Lung (tissue), 12 donors: ENCODE measurements around the gene EPB41L4A. TPM values are rescaled to one million over a fixed set of nuclear protein-coding genes. Genes with fewer than 3 reads are reported as not detected.
A peak's percentile ranks its signal among the peaks of the same experiment; 100 is the strongest.

Experiments
- ATAC-seq: fragments of 200-7000 bp; cut with Tn5 transposase; one replicate; pipeline ENCODE4 v1.9.1; 2020; ENCODE audit warnings: moderate number of reproducible peaks; ENCODE audit not compliant: insufficient read depth, low FRiP score
- DNase-seq, 3 donors: peaks; one replicate each; pipeline ENCODE4 v3.0.0-alpha.2; 2013 to 2017
- H3K27ac ChIP-seq, 2 donors: one replicate each; pipeline ENCODE4 v1.5.1; 2013; ENCODE audit warnings: mild to moderate bottlenecking in 2 of 2, moderate library complexity in 2 of 2, control low read depth in 1 of 2, inconsistent platforms in 1 of 2, low read depth in 1 of 2, low read length in 1 of 2
- H3K27me3 ChIP-seq, 3 donors: one replicate each; pipeline ENCODE4 v1.5.1; 2013; ENCODE audit warnings: low read length in 2 of 3; ENCODE audit not compliant: control insufficient read depth in 3 of 3, insufficient read depth in 3 of 3
- H3K36me3 ChIP-seq, 4 donors: one replicate each; pipeline ENCODE4 v1.5.1; 2013; ENCODE audit warnings: low read length in 4 of 4, mild to moderate bottlenecking in 1 of 4, moderate library complexity in 1 of 4; ENCODE audit not compliant: control insufficient read depth in 4 of 4, insufficient read depth in 4 of 4
- H3K4me1 ChIP-seq, 5 donors: one replicate each; pipeline ENCODE4 v1.5.1; 2013; ENCODE audit warnings: low read length in 5 of 5, mild to moderate bottlenecking in 2 of 5, moderate library complexity in 1 of 5; ENCODE audit not compliant: control insufficient read depth in 5 of 5, insufficient read depth in 5 of 5
- H3K4me3 ChIP-seq: one replicate; pipeline ENCODE4 v1.5.1; 2013; ENCODE audit warnings: mild to moderate bottlenecking, control low read depth, moderate library complexity
- H3K9ac ChIP-seq, 2 donors: one replicate each; pipeline ENCODE4 v1.5.1; 2013; ENCODE audit warnings: low read length in 2 of 2, control low read depth in 1 of 2; ENCODE audit not compliant: insufficient read depth in 1 of 2
- H3K9me3 ChIP-seq, 4 donors: one replicate each; pipeline ENCODE4 v1.5.1; 2013; ENCODE audit warnings: low read length in 3 of 4, mild to moderate bottlenecking in 1 of 4, moderate library complexity in 1 of 4; ENCODE audit not compliant: control insufficient read depth in 4 of 4, insufficient read depth in 3 of 4
- CTCF ChIP-seq: IDR thresholded peaks from 2 replicates; pipeline ENCODE4 v1.5.1; 2012; ENCODE audit warnings: mild to moderate bottlenecking; ENCODE audit errors: control extremely low read depth, extremely low read depth
- whole genome bisulfite sequencing, 2 donors: extraction: QIAGEN DNeasy Blood & Tissue Kit; methylation state at CpG; one replicate each; pipeline ENCODE4 v1.1.7; 2013; 5-methylcytosine and 5-hydroxymethylcytosine counted together
- polyA plus RNA-seq, 2 donors: library from polyadenylated mRNA; stranded (reverse); fragments of 200-250 nt; gene quantifications; one replicate each; pipeline ENCODE4 v1.2.1, GENCODE V29; 2013
- total RNA-seq, 2 donors: library from RNA; depleted of rRNA in 1 of 2; stranded (reverse); fragments of >200 nt in 1 of 2; gene quantifications; one replicate each; pipeline ENCODE4 v1.2.1, GENCODE V29; 2014 to 2021
- donor health status: control.
- donor health status: control.
- donor health status: Bipolar disorder and iron deficiency.
- donor health status: healthy.
- donor health status: DM: yes; HTN: yes; CAD: no.

The EPB41L4A gene
- total and polyA plus RNA-seq, 4 donors: 4.6 to 44.5 (median 14.9) TPM

DNA sequence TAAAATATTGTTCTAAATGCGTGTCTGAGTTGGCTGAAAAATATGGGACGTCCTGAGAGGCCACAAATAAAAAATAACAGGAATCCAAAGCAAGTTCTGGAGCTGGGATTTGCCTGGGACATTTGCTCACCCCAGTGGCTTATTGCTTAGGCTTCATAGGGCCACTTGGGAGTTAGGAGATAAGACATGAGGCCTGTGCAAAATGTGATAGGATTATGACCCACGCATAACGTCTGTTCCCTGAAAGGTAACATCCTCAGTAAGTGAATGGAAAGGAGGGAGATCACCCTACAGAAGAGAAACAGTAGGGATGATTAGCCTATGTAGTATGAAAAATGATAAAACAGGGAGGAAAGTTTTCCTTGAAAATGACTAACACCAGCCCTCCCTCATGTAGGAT lies 269.4 kb downstream of the EPB41L4A start:
- H3K9me3 ChIP-seq: no peaks in the 10 kb centered on the region
- TF ChIP-seq CTCF: no peak
- 91 to 98% methylated on average over 4 of the region's 4 CpGs for WGBS, 2 donors
- no peaks in the 10 kb centered on the region for H3K36me3 ChIP-seq
- ATAC-seq: no peak
- no peak overlapping the region for H3K27ac ChIP-seq
- no peak for DNase-seq
- H3K9ac ChIP-seq: no peak overlapping the region
- peaks cover 0 to 12% (median 5%) of the 10 kb centered on the region in 5 donors for H3K4me1 ChIP-seq
- H3K27me3 ChIP-seq: no peaks in the 10 kb centered on the region
- no peak overlapping the region for H3K4me3 ChIP-seq

- DNase-seq: peak; percentile 70 to 90 (median 89)
- no peaks in the 10 kb centered on the region for H3K36me3 ChIP-seq
- no peaks in the 10 kb centered on the region for H3K9me3 ChIP-seq
- H3K27me3 ChIP-seq: no peaks in the 10 kb centered on the region
- TF ChIP-seq CTCF: peak; percentile 80
- no peak overlapping the region for H3K4me3 ChIP-seq
- no peak overlapping the region for H3K9ac ChIP-seq
- H3K27ac ChIP-seq: peak overlapping the region in 1 of 2 donors; percentile 72
- ATAC-seq: peak; percentile 67
- 50 to 52% methylated on average over 6 of the region's 6 CpGs for WGBS, 2 donors
- H3K4me1 ChIP-seq: peaks cover 1 to 40% (median 16%) of the 10 kb centered on the region in 5 donors
These were observed 272.5 kb downstream of the EPB41L4A start for GRCh38 chr5:112146323-112147226.

DNA sequence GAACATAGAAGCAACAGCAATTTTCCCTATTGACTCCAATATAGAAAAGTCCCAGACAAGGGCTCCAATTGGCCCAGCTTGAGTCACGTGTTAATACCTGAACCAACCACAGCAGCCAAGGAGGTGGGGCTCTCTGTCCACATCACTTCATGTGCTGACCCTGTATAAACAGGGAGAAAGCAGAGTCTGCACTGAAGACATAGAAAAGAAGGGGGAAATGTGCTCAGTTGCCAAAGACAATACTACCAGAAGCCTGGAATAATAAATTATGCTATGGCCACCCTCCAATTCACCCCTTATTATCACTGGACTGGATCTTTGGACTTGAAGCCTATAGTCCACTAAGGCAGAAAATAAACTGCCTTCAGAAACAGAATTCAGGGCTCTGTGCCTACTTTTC lies 275.4 kb downstream of the EPB41L4A start:
- peaks cover 1 to 45% (median 16%) of the 10 kb centered on the region in 5 donors for H3K4me1 ChIP-seq
- TF ChIP-seq CTCF: no peak
- no peaks in the 10 kb centered on the region for H3K36me3 ChIP-seq
- WGBS, 2 donors: 76 to 86% methylated on average over 1 of the region's 1 CpG
- peak in 2 of 3 donors; percentile 57 to 62 for DNase-seq
- no peak overlapping the region for H3K9ac ChIP-seq
- no peak overlapping the region for H3K4me3 ChIP-seq
- H3K9me3 ChIP-seq: no peaks in the 10 kb centered on the region
- H3K27ac ChIP-seq: no peak overlapping the region
- no peaks in the 10 kb centered on the region for H3K27me3 ChIP-seq
- no peak for ATAC-seq
